Measurements from ENCODE around the gene NXN.

The NXN gene

GRCh38 chr17:804541-805435 is 174.8 kb downstream of the NXN start:
- no peak for TF ChIP-seq CTCF (IDR thresholded peaks at IDR 0.05; ENCODE audit: low read depth, low read length, missing control alignments)
- H3K4me3 ChIP-seq (ENCODE audit: low read depth, low read length) = no peak overlapping the region
- DNase-seq (ENCODE audit: low read depth) = no peak

GRCh38 chr17:802901-803881 is 176.4 kb downstream of the NXN start:
- TF ChIP-seq CTCF (IDR thresholded peaks at IDR 0.05; ENCODE audit: low read depth, low read length, missing control alignments) = no peak
- no peak overlapping the region for H3K4me3 ChIP-seq (ENCODE audit: low read depth, low read length)
- no peak for DNase-seq (ENCODE audit: low read depth)

GRCh38 chr17:802481-802880 is 177.1 kb downstream of the NXN start:
- no peak for DNase-seq (ENCODE audit: low read depth)
- TF ChIP-seq CTCF (IDR thresholded peaks at IDR 0.05; ENCODE audit: low read depth, low read length, missing control alignments) = no peak
- H3K4me3 ChIP-seq (ENCODE audit: low read depth, low read length) = no peak overlapping the region

- TF ChIP-seq CTCF (IDR thresholded peaks at IDR 0.05; ENCODE audit: low read depth, low read length, missing control alignments) = no peak
- no peak overlapping the region for H3K4me3 ChIP-seq (ENCODE audit: low read depth, low read length)
- no peak for DNase-seq (ENCODE audit: low read depth)
These were observed 177.9 kb downstream of the NXN start for GRCh38 chr17:801660-802059.

- no peak for DNase-seq (ENCODE audit: low read depth)
- TF ChIP-seq CTCF (IDR thresholded peaks at IDR 0.05; ENCODE audit: low read depth, low read length, missing control alignments) = no peak
- H3K4me3 ChIP-seq (ENCODE audit: low read depth, low read length) = no peak overlapping the region
These were observed 178.9 kb downstream of the NXN start for GRCh38 chr17:800446-801242.

GRCh38 chr17:799261-799660 is 180.3 kb downstream of the NXN start:
- no peak for TF ChIP-seq CTCF (IDR thresholded peaks at IDR 0.05; ENCODE audit: low read depth, low read length, missing control alignments)
- no peak overlapping the region for H3K4me3 ChIP-seq (ENCODE audit: low read depth, low read length)
- no peak for DNase-seq (ENCODE audit: low read depth)

Measured in GM12864 (cell line).